DOHH2 (cell line): Measurements from ENCODE around the gene CYTIP.

Source experiments
- H3F3A ChIP-seq: fragments of 200-600 bp; sonication (generic), shearing (Covaris generic); 2 replicates; pipeline ENCODE4 v1.6.0; 2016; ENCODE audit warnings: antibody characterized with exemption, mild to moderate bottlenecking; ENCODE audit not compliant: control insufficient read depth, insufficient read depth
- H3K27ac ChIP-seq: fragments of 200-600 bp; sonication (generic); 2 replicates; pipeline ENCODE4 v1.5.1; 2014; ENCODE audit warnings: low read depth, mild to moderate bottlenecking, low read length, moderate library complexity
- H3K27me3 ChIP-seq: fragments of 200-600 bp; sonication (generic); 2 replicates; pipeline ENCODE4 v1.6.1; 2014; ENCODE audit warnings: mild to moderate bottlenecking, low read length, mixed read lengths; ENCODE audit not compliant: control insufficient read depth
- H3K36me3 ChIP-seq: fragments of 200-600 bp; sonication (generic); 2 replicates; pipeline ENCODE4 v1.6.1; 2014; ENCODE audit warnings: mild to moderate bottlenecking, low read length, moderate library complexity, mixed read lengths; ENCODE audit not compliant: control insufficient read depth
- H3K4me1 ChIP-seq: fragments of 200-600 bp; sonication (generic); 2 replicates; pipeline ENCODE4 v1.6.1; 2014; ENCODE audit warnings: mild to moderate bottlenecking, low read length, mixed read lengths; ENCODE audit not compliant: control insufficient read depth
- H3K4me2 ChIP-seq: fragments of 200-600 bp; sonication (generic); 2 replicates; pipeline ENCODE4 v1.6.0; 2014; ENCODE audit warnings: mild to moderate bottlenecking, low read length, moderate library complexity
- H3K4me3 ChIP-seq: fragments of 200-600 bp; sonication (generic); 2 replicates; pipeline ENCODE4 v1.5.1; 2014; ENCODE audit warnings: mild to moderate bottlenecking, low read length, mixed read lengths
- H3K79me2 ChIP-seq: fragments of 200-600 bp; sonication (generic); 2 replicates; pipeline ENCODE4 v1.6.1; 2014; ENCODE audit warnings: mild to moderate bottlenecking, low read length, mixed read lengths; ENCODE audit not compliant: control insufficient read depth
- H3K9me2 ChIP-seq: fragments of 200-600 bp; sonication (generic); replicated peaks from 2 replicates; pipeline ENCODE4 v1.6.1; 2014; ENCODE audit warnings: mild to moderate bottlenecking, low read length, mixed read lengths; ENCODE audit not compliant: control insufficient read depth
- H3K9me3 ChIP-seq: fragments of 200-600 bp; sonication (generic); 2 replicates; pipeline ENCODE4 v1.6.1; 2014; ENCODE audit warnings: antibody characterized with exemption, low read length, mixed read lengths; ENCODE audit not compliant: control insufficient read depth, insufficient read depth
- H4K20me1 ChIP-seq: fragments of 200-600 bp; sonication (generic); 2 replicates; pipeline ENCODE4 v1.6.0; 2014; ENCODE audit warnings: low read depth, mild to moderate bottlenecking, antibody characterized with exemption, low read length, moderate library complexity; ENCODE audit not compliant: control insufficient read depth, insufficient read depth
- EZH2phosphoT487 ChIP-seq: fragments of 200-600 bp; sonication (generic); IDR thresholded peaks from 2 replicates; pipeline ENCODE4 v1.6.1; 2017; ENCODE audit warnings: borderline replicate concordance, mild to moderate bottlenecking, antibody characterized with exemption, low read length, moderate library complexity, mixed read lengths
- TF ChIP-seq, protein P1 (sequence below): fragments of 200-600 bp; sonication (generic); IDR thresholded peaks from one replicate; pipeline ENCODE4 v1.5.1; 2014; ENCODE audit warnings: antibody characterized with exemption, mild to moderate bottlenecking, low read depth, low read length; ENCODE audit not compliant: poor library complexity, severe bottlenecking

CYTIP gene

GRCh38 chr2:157459486-157459885 is 15.6 kb upstream of the CYTIP start:
- Histone ChIP-seq H3K9me2 (no peaks in the 10 kb centered on the region), H4K20me1 (no peaks in the 10 kb centered on the region), H3K4me3 (no peak overlapping the region), H3K4me1 (peaks cover 18% of the 10 kb centered on the region), H3K4me2 (no peak overlapping the region), H3K27ac (no peak overlapping the region), H3K27me3 (no peaks in the 10 kb centered on the region), H3K36me3 (no peaks in the 10 kb centered on the region), H3K79me2 (no peaks in the 10 kb centered on the region), H3F3A (no peaks in the 10 kb centered on the region), H3K9me3 (no peaks in the 10 kb centered on the region)
- no peak for TF ChIP-seq EZH2phosphoT487
- TF ChIP-seq, protein P1, sequence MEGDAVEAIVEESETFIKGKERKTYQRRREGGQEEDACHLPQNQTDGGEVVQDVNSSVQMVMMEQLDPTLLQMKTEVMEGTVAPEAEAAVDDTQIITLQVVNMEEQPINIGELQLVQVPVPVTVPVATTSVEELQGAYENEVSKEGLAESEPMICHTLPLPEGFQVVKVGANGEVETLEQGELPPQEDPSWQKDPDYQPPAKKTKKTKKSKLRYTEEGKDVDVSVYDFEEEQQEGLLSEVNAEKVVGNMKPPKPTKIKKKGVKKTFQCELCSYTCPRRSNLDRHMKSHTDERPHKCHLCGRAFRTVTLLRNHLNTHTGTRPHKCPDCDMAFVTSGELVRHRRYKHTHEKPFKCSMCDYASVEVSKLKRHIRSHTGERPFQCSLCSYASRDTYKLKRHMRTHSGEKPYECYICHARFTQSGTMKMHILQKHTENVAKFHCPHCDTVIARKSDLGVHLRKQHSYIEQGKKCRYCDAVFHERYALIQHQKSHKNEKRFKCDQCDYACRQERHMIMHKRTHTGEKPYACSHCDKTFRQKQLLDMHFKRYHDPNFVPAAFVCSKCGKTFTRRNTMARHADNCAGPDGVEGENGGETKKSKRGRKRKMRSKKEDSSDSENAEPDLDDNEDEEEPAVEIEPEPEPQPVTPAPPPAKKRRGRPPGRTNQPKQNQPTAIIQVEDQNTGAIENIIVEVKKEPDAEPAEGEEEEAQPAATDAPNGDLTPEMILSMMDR, result no peak

DNA sequence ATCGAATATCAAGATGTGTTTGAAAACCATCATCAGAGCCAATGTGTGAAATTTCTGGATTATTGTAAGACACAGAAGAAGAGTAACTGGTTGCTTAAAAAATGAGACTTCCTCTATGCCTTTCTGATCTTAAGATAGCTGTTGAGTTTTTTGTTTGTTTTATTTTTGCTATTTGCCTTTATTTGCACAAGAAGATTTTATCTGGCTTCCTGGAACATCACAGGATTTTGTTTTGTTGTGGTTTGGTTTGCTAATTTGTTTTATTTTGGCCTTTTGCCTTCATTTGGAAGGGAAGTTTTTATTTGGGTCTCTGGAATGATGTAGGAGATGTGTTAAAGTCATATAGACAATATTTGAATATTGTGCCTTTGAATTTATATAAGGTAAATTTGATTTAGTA is 3.9 kb upstream of the CYTIP start:
- Histone ChIP-seq H3K9me3 (no peaks in the 10 kb centered on the region), H3F3A (peaks cover 9% of the 10 kb centered on the region), H3K9me2 (no peaks in the 10 kb centered on the region), H3K4me1 (peaks cover 45% of the 10 kb centered on the region), H3K4me2 (peak overlapping the region; percentile 33), H3K36me3 (peaks cover 17% of the 10 kb centered on the region), H3K4me3 (no peak overlapping the region), H3K27ac (no peak overlapping the region), H3K27me3 (no peaks in the 10 kb centered on the region; the same call in 1 of the 2 replicates), H3K79me2 (peaks cover 34% of the 10 kb centered on the region), H4K20me1 (no peaks in the 10 kb centered on the region)
- TF ChIP-seq EZH2phosphoT487, result no peak
- TF ChIP-seq, protein P1, result no peak

GRCh38 chr2:157447031-157447430 is 3.1 kb upstream of the CYTIP start:
- peak overlapping the region; percentile 33 for H3K4me2 ChIP-seq
- H3K4me3 ChIP-seq, result no peak overlapping the region
- peaks cover 41% of the 10 kb centered on the region for H3K79me2 ChIP-seq
- H3K4me1 ChIP-seq, result peaks cover 44% of the 10 kb centered on the region
- no peaks in the 10 kb centered on the region for H3K9me2 ChIP-seq
- peaks cover 24% of the 10 kb centered on the region for H3K36me3 ChIP-seq
- H3K9me3 ChIP-seq, result no peaks in the 10 kb centered on the region
- TF ChIP-seq, protein P1, result no peak
- no peak for TF ChIP-seq EZH2phosphoT487
- H4K20me1 ChIP-seq, result no peaks in the 10 kb centered on the region
- peaks cover 13% of the 10 kb centered on the region for H3F3A ChIP-seq
- no peaks in the 10 kb centered on the region; the same call in 1 of the 2 replicates for H3K27me3 ChIP-seq
- H3K27ac ChIP-seq, result no peak overlapping the region
